Measurements from ENCODE around the gene ELAPOR1. TPM values are rescaled to one million over a fixed set of nuclear protein-coding genes. Genes with fewer than 3 reads are reported as not detected.

Gene ELAPOR1
- 0.22 TPM for total RNA-seq
- long read RNA-seq: 0 reads

GRCh38 chr1:109113590-109114341 lies at the start of gene ELAPOR1:
Gene ELAPOR1, plus strand, starts transcription at chr1:109114115. Its CDS starts 69 bp downstream, at chr1:109114184.
- peak; percentile 78 for DNase-seq (ENCODE audit: missing footprints)
- no peak for ATAC-seq
- intact Hi-C loops (cut with DNase I): loop anchor here (5.0 kb wide), 2 partner anchors 71 to 151 kb away; partner anchors contain the start of genes CLCC1 and WDR47

GRCh38 chr1:109065137-109065536 lies 48.8 kb upstream of the ELAPOR1 start:
- DNase-seq (ENCODE audit: missing footprints) (no peak), ATAC-seq (no peak)
- intact Hi-C loops (cut with DNase I): no loop called here

GRCh38 chr1:109067883-109068282 lies 46.0 kb upstream of the ELAPOR1 start:
- no peak for ATAC-seq
- DNase-seq (ENCODE audit: missing footprints): no peak
- intact Hi-C loops (cut with DNase I): no loop called here

GRCh38 chr1:109069294-109069693 lies 44.6 kb upstream of the ELAPOR1 start:
- intact Hi-C loops (cut with DNase I): no loop called here
- DNase-seq (ENCODE audit: missing footprints) (no peak), ATAC-seq (no peak)

- DNase-seq (ENCODE audit: missing footprints) (peak; percentile 98), ATAC-seq (peak; percentile 100)
- intact Hi-C loops (cut with DNase I): no loop called here
Measured at GRCh38 chr1:109075531-109076490, 38.1 kb upstream of the ELAPOR1 start, which contains the start of gene TAF13. Gene TAF13, minus strand, starts transcription at chr1:109076003. Its CDS starts 56 bp downstream, at chr1:109075947.

- ATAC-seq: no peak
- intact Hi-C loops (cut with DNase I): no loop called here
- DNase-seq (ENCODE audit: missing footprints): no peak
Measured at GRCh38 chr1:109078317-109078716, 35.6 kb upstream of the ELAPOR1 start.

GRCh38 chr1:109079240-109079622 lies 34.7 kb upstream of the ELAPOR1 start:
- DNase-seq (ENCODE audit: missing footprints): no peak
- ATAC-seq: no peak
- intact Hi-C loops (cut with DNase I): no loop called here

- no peak for DNase-seq (ENCODE audit: missing footprints)
- intact Hi-C loops (cut with DNase I): no loop called here
- no peak for ATAC-seq
Measured at GRCh38 chr1:109080441-109081082, 33.4 kb upstream of the ELAPOR1 start.

- intact Hi-C loops (cut with DNase I): no loop called here
- ATAC-seq: no peak
- DNase-seq (ENCODE audit: missing footprints): no peak
Measured at GRCh38 chr1:109083501-109083900, 30.4 kb upstream of the ELAPOR1 start.

GRCh38 chr1:109083923-109084322 lies 30.0 kb upstream of the ELAPOR1 start:
- DNase-seq (ENCODE audit: missing footprints): no peak
- intact Hi-C loops (cut with DNase I): no loop called here
- ATAC-seq: no peak

- intact Hi-C loops (cut with DNase I): no loop called here
- no peak for ATAC-seq
- DNase-seq (ENCODE audit: missing footprints): no peak
Measured at GRCh38 chr1:109084563-109085517, 29.1 kb upstream of the ELAPOR1 start.

GRCh38 chr1:109089242-109090015 lies 24.5 kb upstream of the ELAPOR1 start:
- DNase-seq (ENCODE audit: missing footprints): peak; percentile 74
- ATAC-seq: peak; percentile 44

GRCh38 chr1:109090196-109091077 lies 23.5 kb upstream of the ELAPOR1 start, which contains the start of gene TMEM167B:
Gene TMEM167B, plus strand, starts transcription at chr1:109090764. Its CDS starts 109 bp downstream, at chr1:109090873.
- peak; percentile 97 for DNase-seq (ENCODE audit: missing footprints)
- ATAC-seq: peak; percentile 96
- intact Hi-C loops (cut with DNase I): loop anchor here (1.0 to 5.0 kb wide), 2 partner anchors 10 to 48 kb away; partner anchors contain the start of gene WDR47

More at GRCh38 chr1:109089242-109090015, 24.5 kb upstream of the ELAPOR1 start:
- intact Hi-C loops (cut with DNase I): loop anchor here (1.0 to 5.0 kb wide), 3 partner anchors 11 to 47 kb away; partner anchors contain the start of gene WDR47

GRCh38 chr1:109091078-109091838 lies 22.7 kb upstream of the ELAPOR1 start:
- DNase-seq (ENCODE audit: missing footprints) (no peak), ATAC-seq (peak; percentile 58)
- intact Hi-C loops (cut with DNase I): loop anchor here (5.0 kb wide), 1 partner anchor 49 kb away; the partner anchor contains the start of gene WDR47

- intact Hi-C loops (cut with DNase I): loop anchor here (5.0 kb wide), 1 partner anchor 50 kb away; the partner anchor contains the start of gene WDR47
- ATAC-seq (no peak), DNase-seq (ENCODE audit: missing footprints) (no peak)
Measured at GRCh38 chr1:109091839-109092193, 22.1 kb upstream of the ELAPOR1 start.
